ENCODE measurements around the gene SPESP1. TPM values are rescaled to one million over a fixed set of nuclear protein-coding genes. Genes with fewer than 3 reads are reported as not detected.

The SPESP1 gene
- total RNA-seq, 2 donors from 2014 or later: 0.70 to 4.8 TPM

DNA sequence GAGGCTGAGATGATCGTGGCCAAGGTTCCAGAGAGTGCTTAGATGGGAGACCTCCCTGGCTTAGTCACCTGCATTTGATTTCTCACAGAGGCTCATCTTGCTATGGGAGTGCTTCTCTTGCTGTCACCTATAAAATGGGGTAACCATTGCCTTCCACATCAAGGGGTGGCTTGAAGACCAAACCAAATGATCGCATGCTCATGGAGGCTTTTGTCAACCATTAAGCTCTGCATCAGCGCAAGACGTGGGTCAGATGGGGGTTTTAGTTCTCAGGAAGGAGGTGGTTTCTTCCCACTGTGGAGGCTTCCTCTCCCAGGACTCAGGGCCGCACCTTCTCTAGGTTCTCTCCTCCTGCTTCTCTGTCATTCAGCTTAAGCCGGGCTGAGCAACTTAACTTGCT lies 56.8 kb downstream of the SPESP1 start:
- no peak for DNase-seq
- ATAC-seq: no peak
- intact Hi-C loops (cut with DNase I, micrococcal nuclease): no loop called here

- DNase-seq (no peak), ATAC-seq (no peak)
- intact Hi-C loops (cut with DNase I, micrococcal nuclease): no loop called here
These were observed 57.4 kb downstream of the SPESP1 start for GRCh38 chr15:68987676-68988075.

DNA sequence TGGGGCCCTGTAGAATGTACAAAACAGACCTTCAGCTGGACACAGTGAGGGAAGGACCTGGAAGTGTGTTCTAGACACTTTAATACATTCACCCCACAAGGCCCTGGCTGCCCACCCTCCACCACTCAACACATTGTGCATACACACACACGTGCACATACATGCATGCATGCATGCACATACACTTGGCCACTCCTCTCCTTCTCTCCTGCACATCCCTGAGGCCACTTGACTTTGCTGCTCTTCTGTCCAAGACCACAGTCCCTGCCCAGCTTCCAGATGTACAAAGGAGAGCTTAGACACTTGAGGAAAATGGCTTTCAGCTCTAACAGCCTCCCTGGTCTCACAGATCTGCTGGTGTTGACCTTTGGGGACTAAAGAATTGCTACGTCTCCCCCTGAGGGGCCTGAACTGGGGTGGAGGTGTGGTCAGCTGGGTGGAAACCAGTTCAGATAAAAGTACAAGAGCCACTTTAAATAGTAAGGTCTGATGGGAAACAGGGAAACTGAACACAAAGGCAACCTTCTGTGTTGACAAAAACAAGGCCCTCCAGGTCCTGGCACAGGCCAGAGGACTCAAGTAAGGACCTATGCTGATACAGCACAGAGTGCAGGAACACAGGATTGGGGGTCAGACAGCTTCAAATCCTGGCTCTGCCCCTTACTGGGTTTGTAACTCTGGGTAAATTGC lies 59.4 kb downstream of the SPESP1 start:
- no peak for ATAC-seq
- intact Hi-C loops (cut with DNase I, micrococcal nuclease): no loop called here
- DNase-seq: no peak

- DNase-seq (no peak), ATAC-seq (no peak)
- intact Hi-C loops (cut with DNase I, micrococcal nuclease): no loop called here
These were observed 60.1 kb downstream of the SPESP1 start for GRCh38 chr15:68990231-68990991.

DNA sequence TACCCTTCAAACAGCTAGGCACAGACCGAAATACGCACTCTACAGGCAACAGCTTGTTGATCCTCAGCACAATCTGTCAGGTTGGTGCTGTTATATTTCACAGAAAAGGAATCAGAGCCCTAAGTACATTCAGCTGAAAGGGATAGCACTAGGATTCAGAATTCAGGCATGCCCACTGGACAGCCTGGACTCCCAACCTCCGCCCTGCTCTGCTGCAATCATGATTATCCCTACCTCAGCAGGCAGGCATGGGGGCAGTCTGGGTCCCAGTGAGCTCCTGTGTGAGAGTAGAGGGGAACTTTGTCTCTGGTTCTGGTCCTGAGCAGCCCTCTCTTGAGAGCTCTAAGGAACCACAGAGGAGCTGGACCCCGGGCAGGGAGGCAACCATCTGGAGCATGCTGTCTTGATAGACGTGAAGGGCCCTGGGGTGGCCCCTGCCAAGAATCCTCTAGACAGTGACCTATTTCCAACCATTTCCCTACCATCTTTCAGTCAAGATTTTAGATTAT lies 60.7 kb downstream of the SPESP1 start:
- no peak for DNase-seq
- no peak for ATAC-seq
- intact Hi-C loops (cut with DNase I, micrococcal nuclease): no loop called here

DNA sequence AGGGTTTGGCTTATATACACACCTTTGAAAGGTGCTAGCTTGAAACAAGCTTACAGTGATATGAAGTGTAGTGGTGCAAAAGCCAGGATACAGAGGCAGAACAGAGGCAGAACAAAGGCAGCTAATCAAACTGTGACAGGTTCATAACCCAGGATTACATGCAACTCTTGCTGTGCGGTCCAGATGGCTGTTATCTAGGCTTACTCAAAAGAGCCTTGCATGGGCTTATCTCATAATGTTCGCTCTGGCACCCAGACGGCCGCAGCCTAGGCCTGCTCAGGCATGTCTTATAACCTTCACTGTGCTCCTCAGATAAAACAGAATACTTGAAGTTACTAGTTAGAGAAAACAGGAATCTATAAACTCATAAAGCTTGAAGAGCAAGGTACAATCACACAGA lies 61.4 kb downstream of the SPESP1 start:
- intact Hi-C loops (cut with DNase I, micrococcal nuclease): no loop called here
- ATAC-seq (no peak), DNase-seq (no peak)

- DNase-seq (no peak), ATAC-seq (no peak)
- intact Hi-C loops (cut with DNase I, micrococcal nuclease): no loop called here
These were observed 62.4 kb downstream of the SPESP1 start for GRCh38 chr15:68992696-68993095.

GRCh38 chr15:68993276-68993675 lies 63.0 kb downstream of the SPESP1 start:
- intact Hi-C loops (cut with DNase I, micrococcal nuclease): no loop called here
- DNase-seq: no peak
- ATAC-seq: no peak

- ATAC-seq: no peak
- intact Hi-C loops (cut with DNase I, micrococcal nuclease): no loop called here
- DNase-seq: no peak
These were observed 63.8 kb downstream of the SPESP1 start for GRCh38 chr15:68994149-68994548.

- ATAC-seq (no peak), DNase-seq (no peak)
- intact Hi-C loops (cut with DNase I, micrococcal nuclease): no loop called here
These were observed 64.8 kb downstream of the SPESP1 start for GRCh38 chr15:68994981-68995761.

Other genes starting within 250 kb of the SPESP1 start
- 100 to 1,000 TPM in 1 of 2 donors, 10 to 100 TPM in 1; 91.9 to 122 TPM for gene ANP32A, start 109.6 kb upstream of the SPESP1 start, total RNA-seq
- gene NOX5, start 84.2 kb downstream of the SPESP1 start, total RNA-seq: under 1 TPM; 0.11 to 0.12 TPM
- 10 to 100 TPM; 34.0 to 37.7 TPM for gene GLCE, start 230.1 kb downstream of the SPESP1 start, total RNA-seq